G401 (cell line): ENCODE data around the gene TRIM8. TPM values are rescaled to one million over a fixed set of nuclear protein-coding genes. Genes with fewer than 3 reads are reported as not detected.
"Not testable (repeated sequence)": the region's sequence is repeated elsewhere in the genome, so short reads cannot be mapped to it uniquely, and the experiment has no call there.

Source experiments
- DNase-seq: peaks from one replicate; pipeline ENCODE4 v3.0.0-alpha.2; 2015; ENCODE audit warnings: low spot score
- in situ Hi-C: cut with HindIII; loops from 2 replicates; pipeline ENCODE4 v1.10.0; 2016; ENCODE audit warnings: low sequenced_read_pairs, mixed read lengths
- total RNA-seq: library from RNA; depleted of rRNA; stranded (reverse); fragments of >200 nt; shearing (Covaris generic); gene quantifications from 2 replicates; pipeline ENCODE4 v1.2.3, GENCODE V29; 2014

TRIM8 gene
- total RNA-seq, 1 experiment from 2014 or later: 44.4 TPM

GRCh38 chr10:102658802-102659201 is 14.5 kb downstream of the TRIM8 start:
- in situ Hi-C loops: no loop called here
- no peak for DNase-seq

GRCh38 chr10:102660888-102661657 is 16.8 kb downstream of the TRIM8 start:
- DNase-seq: no peak
- in situ Hi-C loops: no loop called here

- in situ Hi-C loops: no loop called here
- DNase-seq: no peak
These were observed 17.4 kb downstream of the TRIM8 start for GRCh38 chr10:102661658-102662028.

DNA sequence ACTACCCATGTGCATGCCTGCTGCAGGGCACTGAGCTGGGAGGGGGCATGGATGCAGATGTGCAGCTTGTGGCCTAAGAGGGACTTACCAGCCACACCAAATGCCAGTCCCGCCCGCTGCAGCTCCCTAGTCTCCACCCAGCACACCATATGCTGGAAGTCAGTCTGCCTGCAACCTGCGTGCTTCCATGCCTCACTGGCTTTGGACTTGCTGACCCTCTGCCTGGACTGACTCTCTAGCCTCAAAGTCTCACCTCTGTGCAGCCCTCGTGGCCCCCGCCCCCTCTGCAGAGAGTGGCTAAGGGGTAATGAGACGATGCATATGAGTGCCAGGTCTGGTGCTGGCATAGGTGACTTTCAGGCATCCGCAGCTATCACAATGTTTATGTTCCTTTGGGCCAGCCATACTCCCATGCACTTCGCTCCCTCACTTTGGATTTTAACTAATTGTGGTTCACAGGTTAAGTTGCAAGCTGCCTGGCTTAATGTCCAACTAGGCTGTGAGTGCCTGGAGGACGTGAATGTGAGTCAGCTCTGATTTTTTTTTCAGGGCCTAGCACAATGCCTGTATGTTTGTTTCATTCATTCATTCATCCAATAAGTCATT is 21.7 kb downstream of the TRIM8 start:
- in situ Hi-C loops: no loop called here
- DNase-seq: no peak

DNA sequence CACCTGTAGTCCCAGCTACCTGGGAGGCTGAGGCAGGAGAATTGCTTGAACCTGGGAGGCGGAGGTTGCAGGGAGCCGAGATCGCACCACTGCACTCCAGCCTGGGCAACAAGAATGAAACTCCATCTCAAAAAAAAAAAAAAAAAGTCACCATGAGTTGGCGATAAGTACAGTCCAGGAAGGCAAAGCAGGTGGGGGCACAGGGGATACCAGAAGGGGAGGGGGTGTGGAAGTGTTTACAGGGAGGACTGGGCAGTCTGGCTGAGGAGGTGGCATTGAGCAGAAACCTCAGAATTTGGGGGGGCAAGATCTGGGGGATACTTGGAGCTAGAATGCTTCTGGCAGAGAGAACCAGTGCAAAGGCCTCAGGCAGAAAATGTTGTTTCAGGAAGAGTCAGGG is 23.1 kb downstream of the TRIM8 start:
- in situ Hi-C loops, DNase-seq: not testable (repeated sequence)

DNA sequence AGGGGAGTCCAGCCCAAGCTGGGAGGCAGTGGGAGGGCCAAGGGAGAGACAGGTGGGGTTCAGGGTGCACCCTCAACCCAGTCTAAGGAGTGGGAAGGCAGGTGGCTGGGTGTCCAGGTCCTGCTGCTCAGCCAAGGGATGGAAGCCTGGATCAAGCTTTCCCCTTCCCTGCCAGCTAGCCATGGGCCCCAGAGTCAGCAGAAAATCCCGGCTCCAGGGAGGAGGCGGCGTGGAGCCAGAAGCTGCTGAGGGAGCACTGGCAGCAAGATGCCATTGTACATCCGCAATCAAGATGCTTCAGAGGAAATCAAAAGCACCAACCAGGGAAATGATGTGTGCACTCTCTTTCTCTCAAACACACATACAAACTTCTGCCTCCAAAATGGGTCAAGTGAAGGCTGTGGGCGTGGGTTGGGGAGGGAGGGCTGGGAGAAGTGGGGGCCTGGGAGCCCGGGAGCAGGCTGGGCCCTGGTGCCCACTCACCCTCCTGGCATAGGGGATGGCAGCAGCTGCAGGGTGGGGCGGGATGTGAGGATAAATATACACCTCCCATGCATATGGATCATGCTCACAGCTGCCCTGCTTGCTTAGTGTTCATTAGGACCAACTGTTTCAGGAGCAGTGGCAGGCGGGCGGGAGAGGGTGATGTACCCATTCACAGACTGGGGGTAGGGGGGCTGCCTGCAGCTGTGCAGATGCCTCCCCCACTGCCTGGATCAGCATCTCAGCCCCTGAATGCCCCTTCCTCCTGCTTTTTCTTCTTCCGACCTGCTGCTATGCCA is 24.2 kb downstream of the TRIM8 start:
- peak; percentile 37 for DNase-seq
- in situ Hi-C loops: no loop called here

DNA sequence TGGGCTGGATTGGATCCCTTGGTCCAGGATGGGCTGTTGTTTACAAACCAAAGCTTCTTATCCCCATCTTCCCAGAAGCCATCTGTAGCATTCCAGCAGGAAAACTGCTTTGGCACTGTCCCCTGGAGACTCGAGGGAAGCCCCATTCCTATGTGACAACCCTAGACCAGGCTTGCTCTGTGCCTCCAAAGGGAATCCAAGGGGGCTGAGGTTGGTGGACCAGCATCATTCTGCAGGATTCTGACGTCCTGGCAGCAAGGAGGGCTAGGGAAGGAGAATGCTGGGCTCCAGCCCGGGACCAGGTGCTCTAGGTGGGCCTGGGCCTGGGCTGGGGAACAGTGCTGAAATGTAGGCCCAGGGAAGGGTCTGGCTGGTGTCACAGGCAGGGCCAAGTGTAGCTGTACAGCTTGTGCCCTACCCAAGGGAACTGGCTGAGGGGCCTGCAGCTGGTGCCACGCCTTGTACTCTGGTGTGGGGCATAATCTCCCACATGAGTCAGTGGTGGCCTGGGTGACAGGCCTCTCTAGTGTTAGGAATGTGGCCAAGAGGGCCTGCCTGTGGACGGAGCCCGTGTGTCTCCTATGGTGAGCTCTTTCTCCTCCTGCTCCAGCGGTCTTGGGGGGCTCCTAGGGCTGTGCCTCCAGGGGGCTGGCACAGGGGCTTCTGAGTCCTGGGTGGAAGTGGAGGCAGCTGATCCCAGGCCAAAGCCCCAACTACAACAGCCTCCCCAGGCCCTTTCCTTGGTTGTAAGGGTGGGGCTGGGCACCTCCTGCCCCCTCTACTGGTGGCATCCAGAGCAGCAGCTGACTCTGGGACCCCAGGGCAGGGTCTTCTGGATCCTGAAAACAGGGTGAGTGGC is 25.2 kb downstream of the TRIM8 start:
- in situ Hi-C loops: no loop called here
- DNase-seq: no peak

GRCh38 chr10:102670065-102670670 is 25.9 kb downstream of the TRIM8 start:
- in situ Hi-C loops: no loop called here
- no peak for DNase-seq

DNA sequence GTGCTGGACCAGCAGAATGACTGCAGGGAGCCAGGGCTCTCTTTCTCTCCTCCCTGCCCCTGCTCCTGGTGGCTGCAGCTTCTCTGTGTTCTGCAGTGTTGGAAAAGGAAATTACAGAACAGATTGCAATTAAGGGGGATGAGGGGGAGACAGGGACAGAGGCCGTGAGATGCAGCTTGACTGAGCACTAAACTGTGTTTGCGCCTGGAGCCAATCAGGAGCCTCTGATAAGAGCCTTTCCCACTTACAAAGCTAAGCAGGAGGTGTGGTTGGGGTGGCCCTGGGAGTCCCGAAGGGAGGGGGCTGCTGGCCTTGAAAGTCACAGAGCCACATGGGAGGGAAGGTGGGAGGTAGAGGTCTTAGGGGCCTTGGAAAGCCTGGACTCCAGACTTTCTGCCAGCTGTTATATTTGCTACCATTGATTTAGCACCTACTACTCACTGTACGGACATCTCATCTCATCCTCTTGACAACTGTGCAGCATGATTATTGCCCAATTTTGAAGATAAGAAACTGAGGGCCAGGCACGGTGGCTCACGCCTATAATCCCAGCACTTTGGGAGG is 26.7 kb downstream of the TRIM8 start:
- in situ Hi-C loops: no loop called here

GRCh38 chr10:102673236-102673818 is 29.0 kb downstream of the TRIM8 start:
- in situ Hi-C loops: no loop called here
- no peak for DNase-seq

More for the DNA sequence above, 26.7 kb downstream of the TRIM8 start:
- peak; percentile 57 for DNase-seq

- DNase-seq: peak; percentile 69
- in situ Hi-C loops: no loop called here
These were observed 29.7 kb downstream of the TRIM8 start for GRCh38 chr10:102673819-102674511.

DNA sequence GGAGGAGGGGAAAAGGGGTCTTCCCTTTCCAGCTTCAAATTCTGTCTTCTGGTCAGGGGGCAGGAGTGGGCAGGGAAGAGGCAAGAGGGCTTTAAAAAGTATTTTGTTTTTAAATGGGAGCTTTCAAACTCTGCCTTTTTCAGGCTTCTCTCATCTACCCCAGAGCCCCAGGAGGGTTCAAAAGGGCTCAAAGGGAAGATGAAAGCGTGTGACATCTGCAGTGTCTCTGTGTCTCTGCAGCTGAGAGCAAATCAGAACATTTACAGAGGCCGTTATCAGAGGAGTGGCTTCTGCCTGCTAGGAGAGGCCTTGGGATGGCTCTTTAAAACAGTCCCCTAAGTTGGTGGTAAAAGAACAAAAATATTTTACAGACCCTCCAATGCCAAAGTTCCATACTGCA is 30.3 kb downstream of the TRIM8 start:
- no peak for DNase-seq
- in situ Hi-C loops: no loop called here

DNA sequence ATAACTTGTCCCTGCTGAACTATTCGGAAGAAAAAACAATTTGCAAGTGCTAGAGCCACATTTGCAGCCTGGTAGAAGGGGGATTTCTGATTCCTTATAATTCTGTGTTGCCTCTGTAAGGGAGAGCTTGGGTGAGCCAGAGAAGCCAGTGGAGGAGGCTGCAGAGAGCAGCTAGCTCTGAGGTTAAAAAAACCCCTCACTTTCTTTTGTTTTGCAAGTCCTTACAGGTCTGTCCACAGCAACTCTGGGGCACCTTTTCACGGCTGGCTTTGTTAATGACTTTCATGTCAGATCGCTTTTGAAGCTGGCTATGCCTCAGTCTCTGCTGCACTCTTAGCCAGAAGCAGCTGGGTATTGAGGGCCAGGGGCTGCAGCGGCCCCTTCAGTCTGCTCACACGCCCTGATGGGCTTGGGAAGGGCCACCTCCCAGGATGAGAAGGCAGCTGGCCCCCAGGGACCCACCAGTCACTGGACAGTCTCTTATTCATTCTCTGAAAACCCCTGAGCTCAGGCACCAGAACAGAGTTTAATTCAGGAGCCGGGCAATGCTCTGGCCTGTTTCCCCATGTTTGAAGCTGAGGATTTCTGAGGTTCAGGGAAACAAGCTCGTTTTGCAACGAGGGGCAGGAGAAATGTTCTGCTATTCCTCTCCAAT is 30.9 kb downstream of the TRIM8 start:
- in situ Hi-C loops: no loop called here
- DNase-seq: no peak

DNA sequence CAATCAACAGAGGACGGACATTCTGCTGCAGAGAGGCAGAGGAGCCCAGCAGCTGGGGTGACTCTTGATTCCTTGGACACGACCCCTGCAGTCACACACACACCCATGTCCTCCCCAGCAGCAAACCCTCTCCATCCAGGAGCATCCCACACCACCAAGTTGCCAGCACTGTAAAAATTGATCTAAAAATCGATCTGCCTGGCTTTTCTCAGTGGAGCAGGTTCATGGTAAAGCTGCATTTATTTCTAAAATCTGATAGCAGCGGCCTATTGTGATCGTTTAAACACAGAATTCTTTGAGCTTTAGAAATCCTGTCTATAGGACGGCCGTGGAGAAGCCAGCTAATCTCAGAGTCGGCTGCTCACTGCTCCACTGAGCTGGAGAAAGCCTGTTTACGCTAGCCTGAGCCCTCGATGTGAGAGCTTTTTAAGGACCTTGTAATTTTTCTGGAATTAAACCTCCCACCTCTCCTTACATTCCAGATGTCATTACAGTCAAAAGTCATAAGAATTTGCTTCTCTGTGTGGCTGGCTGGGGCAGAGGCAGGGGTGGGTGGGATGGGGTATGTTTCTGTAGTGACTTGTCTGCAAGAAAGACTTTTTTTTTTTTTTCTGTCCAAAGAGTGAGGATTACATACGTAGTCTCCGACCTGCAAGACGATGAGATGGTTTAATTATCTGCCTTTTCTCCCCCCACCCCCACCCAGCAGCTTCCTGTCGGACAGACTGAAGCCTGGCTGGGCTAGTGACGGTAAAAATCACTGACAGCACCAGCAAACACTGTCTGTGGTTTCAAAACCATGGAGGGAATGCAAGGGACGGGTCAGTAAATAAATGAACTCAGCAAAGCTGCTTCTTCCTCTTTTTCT is 31.6 kb downstream of the TRIM8 start:
- DNase-seq: no peak
- in situ Hi-C loops: no loop called here

- in situ Hi-C loops: no loop called here
- no peak for DNase-seq
These were observed 32.4 kb downstream of the TRIM8 start for GRCh38 chr10:102676534-102677315.
